Type B pancreatic cell (in vitro differentiated cells): ENCODE results near the gene RAPGEFL1. TPM values are rescaled to one million over a fixed set of nuclear protein-coding genes. Genes with fewer than 3 reads are reported as not detected.

Experiments used
- DNase-seq: peaks from one replicate; pipeline ENCODE4 v3.0.0; 2021; ENCODE audit warnings: mixed read lengths; ENCODE audit not compliant: unreplicated experiment; ENCODE audit errors: extremely low spot score
- H3K27ac Mint-ChIP-seq: 2 replicates; pipeline ENCODE4 v1.8.0; 2021; ENCODE audit warnings: mild to moderate bottlenecking, mixed read lengths
- H3K27me3 Mint-ChIP-seq: 2 replicates; pipeline ENCODE4 v1.8.0; 2021; ENCODE audit warnings: mixed read lengths
- H3K36me3 Mint-ChIP-seq: 2 replicates; pipeline ENCODE4 v1.8.0; 2021; ENCODE audit warnings: mixed read lengths
- H3K4me1 Mint-ChIP-seq: one replicate; pipeline ENCODE4 v1.8.0; 2021; ENCODE audit warnings: mixed read lengths; ENCODE audit not compliant: unreplicated experiment
- H3K4me3 Mint-ChIP-seq: 2 replicates; pipeline ENCODE4 v1.8.0; 2021; ENCODE audit warnings: mild to moderate bottlenecking, mixed read lengths
- H3K9me3 Mint-ChIP-seq: 2 replicates; pipeline ENCODE4 v1.8.0; 2021; ENCODE audit warnings: mixed read lengths
- long read RNA-seq: library from polyadenylated mRNA; unstranded; transcript quantifications from one replicate; pipeline ENCODE4 v2.0.0, GENCODE V29; 2020
- total RNA-seq: library from RNA; stranded (reverse); gene quantifications from 2 replicates; pipeline ENCODE4 v1.2.1, GENCODE V29; 2021; ENCODE audit warnings: low replicate concordance
- TF ChIP-seq, protein P1 (sequence below): fragments of 200-600 bp; sonication (generic); conservative IDR thresholded peaks from 2 replicates; pipeline ENCODE4 v1.5.0; 2021; ENCODE audit warnings: antibody characterized with exemption, mild to moderate bottlenecking

Gene RAPGEFL1
- 9.9 and 18.6 TPM in 2 replicates for total RNA-seq
- long read RNA-seq = 0 reads

DNA sequence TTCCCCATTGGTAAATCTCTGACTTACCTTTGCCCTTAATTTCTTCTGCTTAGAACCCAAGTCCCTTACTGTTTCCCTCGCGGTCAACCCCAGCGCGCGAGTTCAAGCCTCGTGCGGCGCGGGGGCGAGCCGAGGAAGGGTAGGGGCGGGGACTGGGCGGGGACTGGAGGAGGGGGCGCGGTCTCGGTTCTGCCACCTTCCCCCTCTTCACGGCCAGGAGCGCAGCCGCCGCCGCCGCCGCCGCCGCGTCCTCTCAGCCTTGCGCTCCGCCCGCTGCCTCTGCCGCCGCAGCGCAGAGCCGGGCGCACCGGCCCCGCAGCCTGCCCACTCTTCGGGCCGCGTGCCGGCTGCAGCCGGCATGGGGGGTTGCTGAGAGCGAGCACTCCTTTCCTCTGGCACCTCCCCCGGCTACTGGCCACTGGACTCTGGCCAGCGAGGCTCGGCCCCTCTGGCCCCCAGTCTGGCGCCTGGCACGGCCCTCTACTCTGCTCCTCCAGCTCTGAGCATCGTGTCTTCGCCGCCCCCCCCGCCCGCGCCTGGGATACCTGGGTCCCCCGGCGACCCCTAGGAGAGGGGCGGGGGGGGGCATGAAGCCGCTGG, at the start of gene RAPGEFL1:
TSS of gene RAPGEFL1 (plus strand) at position 196 of the 600 bp plus-strand sequence. CDS start at position 588, 392 bp downstream.
- peak; percentile 86 for DNase-seq
- Mint-ChIP-seq H3K9me3 (no peaks in the 10 kb centered on the region), H3K27me3 (peaks cover 3% of the 10 kb centered on the region), H3K4me1 (peaks cover 31% of the 10 kb centered on the region), H3K36me3 (peaks cover 22% of the 10 kb centered on the region), H3K4me3 (peak within 1 kb of the TSS; percentile 80), H3K27ac (peak within 1 kb of the TSS; percentile 95)
- TF ChIP-seq, protein P1, sequence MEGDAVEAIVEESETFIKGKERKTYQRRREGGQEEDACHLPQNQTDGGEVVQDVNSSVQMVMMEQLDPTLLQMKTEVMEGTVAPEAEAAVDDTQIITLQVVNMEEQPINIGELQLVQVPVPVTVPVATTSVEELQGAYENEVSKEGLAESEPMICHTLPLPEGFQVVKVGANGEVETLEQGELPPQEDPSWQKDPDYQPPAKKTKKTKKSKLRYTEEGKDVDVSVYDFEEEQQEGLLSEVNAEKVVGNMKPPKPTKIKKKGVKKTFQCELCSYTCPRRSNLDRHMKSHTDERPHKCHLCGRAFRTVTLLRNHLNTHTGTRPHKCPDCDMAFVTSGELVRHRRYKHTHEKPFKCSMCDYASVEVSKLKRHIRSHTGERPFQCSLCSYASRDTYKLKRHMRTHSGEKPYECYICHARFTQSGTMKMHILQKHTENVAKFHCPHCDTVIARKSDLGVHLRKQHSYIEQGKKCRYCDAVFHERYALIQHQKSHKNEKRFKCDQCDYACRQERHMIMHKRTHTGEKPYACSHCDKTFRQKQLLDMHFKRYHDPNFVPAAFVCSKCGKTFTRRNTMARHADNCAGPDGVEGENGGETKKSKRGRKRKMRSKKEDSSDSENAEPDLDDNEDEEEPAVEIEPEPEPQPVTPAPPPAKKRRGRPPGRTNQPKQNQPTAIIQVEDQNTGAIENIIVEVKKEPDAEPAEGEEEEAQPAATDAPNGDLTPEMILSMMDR = no peak

GRCh38 chr17:40129498-40129897, 47.8 kb upstream of the RAPGEFL1 start:
- Mint-ChIP-seq H3K36me3 (peaks cover 56% of the 10 kb centered on the region), H3K9me3 (no peaks in the 10 kb centered on the region), H3K27me3 (no peaks in the 10 kb centered on the region), H3K4me1 (peaks cover 12% of the 10 kb centered on the region), H3K4me3 (no peak overlapping the region), H3K27ac (peak overlapping the region; percentile 56)
- DNase-seq = no peak
- TF ChIP-seq, protein P1 = peak; percentile 42

GRCh38 chr17:40130352-40131042, 46.8 kb upstream of the RAPGEFL1 start:
- no peak overlapping the region for H3K27ac Mint-ChIP-seq
- TF ChIP-seq, protein P1 = no peak
- peaks cover 62% of the 10 kb centered on the region for H3K36me3 Mint-ChIP-seq
- no peaks in the 10 kb centered on the region for H3K9me3 Mint-ChIP-seq
- H3K27me3 Mint-ChIP-seq = no peaks in the 10 kb centered on the region
- H3K4me3 Mint-ChIP-seq = no peak overlapping the region
- peaks cover 5% of the 10 kb centered on the region for H3K4me1 Mint-ChIP-seq
- no peak for DNase-seq

- H3K4me1 Mint-ChIP-seq = peaks cover 5% of the 10 kb centered on the region
- peaks cover 67% of the 10 kb centered on the region for H3K36me3 Mint-ChIP-seq
- H3K4me3 Mint-ChIP-seq = no peak overlapping the region
- H3K9me3 Mint-ChIP-seq = no peaks in the 10 kb centered on the region
- no peak for DNase-seq
- no peaks in the 10 kb centered on the region for H3K27me3 Mint-ChIP-seq
- TF ChIP-seq, protein P1 = no peak
- H3K27ac Mint-ChIP-seq = no peak overlapping the region
Observed at GRCh38 chr17:40134184-40134583, 43.1 kb upstream of the RAPGEFL1 start.

DNA sequence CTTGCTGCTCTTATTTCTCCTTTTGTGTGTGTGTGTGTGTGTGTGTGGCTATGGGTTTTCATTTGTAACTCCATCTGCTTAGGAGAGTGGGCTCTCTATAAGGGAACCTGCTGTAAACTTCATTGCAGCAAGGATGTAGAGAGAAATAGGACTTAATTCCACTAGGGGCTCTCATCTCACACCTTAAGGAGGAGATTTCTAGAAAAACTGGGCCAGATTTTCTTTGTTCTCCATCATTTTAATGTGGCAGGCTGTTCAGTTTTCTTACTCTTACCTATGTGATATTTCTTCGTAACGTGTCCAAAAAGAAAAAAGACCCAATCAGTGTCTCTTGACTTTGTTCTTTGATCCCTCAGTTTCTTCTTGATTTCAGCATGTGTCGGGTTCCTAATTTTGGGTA, 41.5 kb upstream of the RAPGEFL1 start:
- H3K36me3 Mint-ChIP-seq = peaks cover 56% of the 10 kb centered on the region
- H3K9me3 Mint-ChIP-seq = no peaks in the 10 kb centered on the region
- H3K4me1 Mint-ChIP-seq = no peaks in the 10 kb centered on the region
- DNase-seq = no peak
- no peak overlapping the region for H3K4me3 Mint-ChIP-seq
- TF ChIP-seq, protein P1 = no peak
- peaks cover 5% of the 10 kb centered on the region for H3K27me3 Mint-ChIP-seq
- peak overlapping the region; percentile 44 for H3K27ac Mint-ChIP-seq
